ENCODE results near the gene NKX1-1. TPM values are rescaled to one million over a fixed set of nuclear protein-coding genes. Genes with fewer than 3 reads are reported as not detected.

The NKX1-1 gene
- total RNA-seq, 1 donor from 2014 or later = not detected

DNA sequence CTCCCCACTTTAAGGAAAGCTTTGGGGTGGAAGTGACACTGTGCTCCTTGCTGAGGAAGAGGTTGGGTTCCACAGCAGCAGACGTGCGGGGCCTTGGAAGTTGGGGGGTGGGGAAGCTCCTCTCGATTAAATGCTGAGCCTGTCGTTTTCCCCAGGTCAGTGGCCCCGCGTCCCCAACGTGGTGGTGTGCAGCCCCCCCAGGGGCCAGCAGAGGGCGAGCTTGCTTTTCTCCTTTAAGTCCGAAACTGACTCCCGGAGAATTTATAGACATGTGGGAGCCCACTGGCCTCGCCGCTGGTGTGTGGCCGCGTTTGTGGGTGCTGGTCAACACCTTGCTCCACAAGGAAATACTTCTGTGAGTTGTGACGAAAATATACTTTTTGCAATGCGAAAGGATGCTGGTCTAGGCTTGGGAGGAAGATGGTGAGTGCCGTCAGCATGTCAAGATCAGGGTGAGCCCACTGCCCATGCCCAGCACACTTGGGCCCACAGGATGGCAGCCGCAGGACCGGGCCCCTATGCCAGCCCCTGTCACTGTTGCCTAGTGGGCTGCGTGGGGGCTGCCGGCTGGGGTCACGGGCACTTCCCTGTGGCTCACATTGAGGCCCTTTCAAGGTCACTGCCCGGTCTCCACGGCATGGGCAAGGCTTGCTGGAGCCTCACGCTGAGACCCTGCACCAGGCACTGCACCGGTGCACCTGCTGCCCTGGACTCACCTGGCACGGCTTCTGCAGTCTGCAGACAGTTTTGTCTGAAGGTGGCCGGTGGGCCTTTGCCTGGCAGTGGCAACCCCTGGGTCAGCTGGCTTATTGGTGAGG, 49.9 kb downstream of the NKX1-1 start:
- Histone ChIP-seq H3K4me3 (no peak overlapping the region), H3K4me1 (peaks cover 5% of the 10 kb centered on the region), H3K9me3 (no peaks in the 10 kb centered on the region), H3K27ac (no peak overlapping the region), H3K36me3 (no peaks in the 10 kb centered on the region), H3K27me3 (no peaks in the 10 kb centered on the region)
- DNase-seq (ENCODE audit: extremely low spot score in 2 of 2) = no peak
- intact Hi-C loops (cut with DNase I) = no loop called here
- no peak for TF ChIP-seq POLR2AphosphoS5 (IDR thresholded peaks at IDR 0.05; ENCODE audit: insufficient read depth in 1 of 2, low read depth in 1 of 2)
- TF ChIP-seq, protein P1, sequence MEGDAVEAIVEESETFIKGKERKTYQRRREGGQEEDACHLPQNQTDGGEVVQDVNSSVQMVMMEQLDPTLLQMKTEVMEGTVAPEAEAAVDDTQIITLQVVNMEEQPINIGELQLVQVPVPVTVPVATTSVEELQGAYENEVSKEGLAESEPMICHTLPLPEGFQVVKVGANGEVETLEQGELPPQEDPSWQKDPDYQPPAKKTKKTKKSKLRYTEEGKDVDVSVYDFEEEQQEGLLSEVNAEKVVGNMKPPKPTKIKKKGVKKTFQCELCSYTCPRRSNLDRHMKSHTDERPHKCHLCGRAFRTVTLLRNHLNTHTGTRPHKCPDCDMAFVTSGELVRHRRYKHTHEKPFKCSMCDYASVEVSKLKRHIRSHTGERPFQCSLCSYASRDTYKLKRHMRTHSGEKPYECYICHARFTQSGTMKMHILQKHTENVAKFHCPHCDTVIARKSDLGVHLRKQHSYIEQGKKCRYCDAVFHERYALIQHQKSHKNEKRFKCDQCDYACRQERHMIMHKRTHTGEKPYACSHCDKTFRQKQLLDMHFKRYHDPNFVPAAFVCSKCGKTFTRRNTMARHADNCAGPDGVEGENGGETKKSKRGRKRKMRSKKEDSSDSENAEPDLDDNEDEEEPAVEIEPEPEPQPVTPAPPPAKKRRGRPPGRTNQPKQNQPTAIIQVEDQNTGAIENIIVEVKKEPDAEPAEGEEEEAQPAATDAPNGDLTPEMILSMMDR (IDR thresholded peaks at IDR 0.05) = peak; percentile 48 to 68 (median 55)

DNA sequence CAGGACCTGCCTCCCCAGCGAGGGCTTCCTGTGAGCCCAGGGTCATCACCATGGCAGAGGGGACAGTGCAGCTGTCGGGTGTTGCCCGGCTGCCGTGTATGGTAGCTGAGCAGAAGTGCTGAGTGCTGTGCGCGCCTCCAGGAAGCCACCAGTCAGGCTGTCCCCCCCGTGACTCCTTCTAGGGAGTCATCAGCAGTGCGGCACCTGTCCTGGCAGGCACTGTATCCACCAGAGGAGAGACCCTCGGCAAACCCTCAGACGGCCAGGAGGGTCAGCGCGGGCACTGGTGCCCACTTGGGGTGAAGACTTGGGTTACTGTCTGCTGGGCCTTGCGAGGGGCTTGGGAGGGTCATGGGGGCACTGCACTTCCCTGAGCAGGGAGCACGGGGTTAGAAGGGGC, 50.9 kb downstream of the NKX1-1 start:
- Histone ChIP-seq H3K4me3 (no peak overlapping the region), H3K4me1 (peaks cover 5% of the 10 kb centered on the region), H3K9me3 (no peaks in the 10 kb centered on the region), H3K27me3 (no peaks in the 10 kb centered on the region), H3K36me3 (no peaks in the 10 kb centered on the region), H3K27ac (no peak overlapping the region)
- TF ChIP-seq, protein P1 (IDR thresholded peaks at IDR 0.05) = no peak
- TF ChIP-seq POLR2A (IDR thresholded peaks at IDR 0.05) (no peak), POLR2AphosphoS5 (IDR thresholded peaks at IDR 0.05; ENCODE audit: insufficient read depth in 1 of 2, low read depth in 1 of 2) (no peak)
- intact Hi-C loops (cut with DNase I) = no loop called here
- DNase-seq (ENCODE audit: extremely low spot score in 2 of 2) = no peak

DNA sequence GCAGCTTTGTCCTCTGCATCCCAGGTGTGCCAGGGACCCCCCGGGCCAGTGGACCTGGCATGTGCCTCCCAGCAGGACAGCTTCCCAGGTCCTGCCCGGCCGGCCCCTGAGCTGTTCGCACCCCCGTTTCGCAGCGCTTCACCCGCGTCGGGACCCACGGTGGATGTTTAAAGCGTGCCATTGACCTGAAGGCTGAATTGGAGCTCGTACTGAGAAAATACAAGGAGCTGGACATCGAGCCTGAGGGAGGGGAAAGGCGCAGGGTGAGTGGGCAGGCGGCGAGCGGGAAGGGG, 51.3 kb downstream of the NKX1-1 start:
- H3K36me3 ChIP-seq = peaks cover 0 to 4% of the 10 kb centered on the region in 2 donors
- no peaks in the 10 kb centered on the region for H3K9me3 ChIP-seq
- H3K27me3 ChIP-seq = no peaks in the 10 kb centered on the region
- no peak overlapping the region for H3K4me3 ChIP-seq
- no peak for DNase-seq (ENCODE audit: extremely low spot score in 2 of 2)
- H3K4me1 ChIP-seq = peaks cover 5% of the 10 kb centered on the region
- TF ChIP-seq, protein P1 (IDR thresholded peaks at IDR 0.05) = no peak
- TF ChIP-seq POLR2A (IDR thresholded peaks at IDR 0.05) (no peak), POLR2AphosphoS5 (IDR thresholded peaks at IDR 0.05; ENCODE audit: insufficient read depth in 1 of 2, low read depth in 1 of 2) (no peak)
- intact Hi-C loops (cut with DNase I) = loop anchor here (5.0 kb wide), 2 partner anchors 223 to 357 kb away; partner anchors contain the start of gene SLBP
- no peak overlapping the region for H3K27ac ChIP-seq

DNA sequence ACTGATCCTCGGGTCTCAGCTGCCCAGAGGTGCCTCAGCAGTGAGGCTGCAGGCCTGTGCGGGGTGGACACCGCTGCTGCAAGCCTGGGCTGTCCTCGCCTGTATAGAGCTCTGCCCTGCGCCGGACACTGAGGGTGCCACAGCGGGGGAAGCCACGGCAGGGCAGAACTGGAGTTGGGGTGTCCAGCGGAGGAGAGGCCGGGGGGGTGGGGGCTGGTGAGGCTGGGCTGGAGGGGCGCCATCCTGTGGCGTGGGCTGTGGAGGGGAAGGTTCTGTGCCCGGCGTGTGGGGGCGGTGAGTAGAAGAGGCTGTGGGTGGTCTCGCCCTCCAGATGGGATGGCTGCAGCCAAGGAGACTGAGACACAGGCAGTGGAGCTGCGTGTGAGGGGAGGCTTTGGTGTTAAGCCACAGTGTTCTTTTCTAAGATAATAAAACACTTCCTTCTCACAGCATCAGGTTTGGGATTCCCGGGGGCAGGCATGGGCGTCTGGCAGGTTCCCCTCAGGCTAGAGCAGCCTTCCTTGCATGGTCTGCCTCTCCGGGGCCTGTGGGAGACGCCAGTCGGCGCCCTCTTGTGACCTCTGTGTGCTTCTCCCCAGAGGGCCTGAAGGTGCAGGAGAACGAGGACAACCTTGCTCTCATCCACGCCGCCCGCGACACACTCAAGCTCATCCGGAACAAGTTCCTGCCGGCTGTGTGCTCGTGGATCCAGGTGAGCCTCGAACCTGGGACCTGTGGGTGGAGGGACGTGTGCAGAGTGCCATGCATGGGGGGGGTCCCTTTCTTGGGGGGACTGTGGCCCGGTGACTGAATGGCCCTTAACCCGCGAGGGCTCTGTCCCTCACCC, 51.9 kb downstream of the NKX1-1 start:
- no peak overlapping the region for H3K4me3 ChIP-seq
- no peaks in the 10 kb centered on the region for H3K9me3 ChIP-seq
- H3K27me3 ChIP-seq = no peaks in the 10 kb centered on the region
- DNase-seq (ENCODE audit: extremely low spot score in 2 of 2) = no peak
- H3K4me1 ChIP-seq = peaks cover 5% of the 10 kb centered on the region
- TF ChIP-seq POLR2AphosphoS5 (IDR thresholded peaks at IDR 0.05; ENCODE audit: insufficient read depth in 1 of 2, low read depth in 1 of 2) (no peak), POLR2A (IDR thresholded peaks at IDR 0.05) (no peak)
- TF ChIP-seq, protein P1 (IDR thresholded peaks at IDR 0.05) = no peak
- no peak overlapping the region for H3K27ac ChIP-seq
- H3K36me3 ChIP-seq = peaks cover 0 to 10% of the 10 kb centered on the region in 2 donors
- intact Hi-C loops (cut with DNase I) = loop anchor here (5.0 kb wide), 2 partner anchors 222 to 358 kb away; partner anchors contain the start of gene SLBP
